GM12878 (cell line): ENCODE measurements around the gene SPTBN2.

Experiments
- BMI1 ChIP-seq: fragments of 450-650 bp; IDR thresholded peaks from 2 replicates; pipeline ENCODE4 v1.6.1; 2016; ENCODE audit warnings: mild to moderate bottlenecking, moderate library complexity, borderline replicate concordance
- CTCF ChIP-seq, 3 experiments: IDR thresholded peaks in 2 of 3; conservative IDR thresholded peaks in 1 of 3; 2 replicates each; pipeline ENCODE4 v1.5.1; 2011; ENCODE audit warnings: low read depth in 3 of 3, low read length in 3 of 3, mild to moderate bottlenecking in 3 of 3, control low read depth in 2 of 3, moderate library complexity in 2 of 3, inconsistent platforms in 1 of 3, mixed read lengths in 1 of 3; ENCODE audit not compliant: control insufficient read depth in 2 of 3, insufficient read depth in 1 of 3; ENCODE audit errors: extremely low read depth in 1 of 3

GRCh38 chr11:66718320-66718971, 10.6 kb downstream of the SPTBN2 start:
- no peak for TF ChIP-seq CTCF (IDR thresholded peaks at IDR 0.05 in 2 of 3, conservative IDR thresholded peaks at IDR 0.05 in 1 of 3; ENCODE audit: control insufficient read depth in 2 of 3, extremely low read depth in 1 of 3, insufficient read depth in 1 of 3, low read depth in 3 of 3, low read length in 3 of 3)
- no peak for TF ChIP-seq BMI1
